SK-N-SH (cell line): ENCODE measurements around the gene CCL22. TPM values are rescaled to one million over a fixed set of nuclear protein-coding genes. Genes with fewer than 3 reads are reported as not detected.
A peak's percentile ranks its signal among the peaks of the same experiment; 100 is the strongest.

Source experiments
- ELF1 ChIP-seq: IDR thresholded peaks from 2 replicates; pipeline ENCODE4 v1.4.0; 2012
- EP300 ChIP-seq, 2 experiments: IDR thresholded peaks; 2 replicates each; pipeline versions ENCODE4 v1.4.0 to v1.6.1; 2012; ENCODE audit warnings: borderline replicate concordance in 1 of 2, low read depth in 1 of 2, low read length in 1 of 2
- EZH2phosphoT487 ChIP-seq: fragments of 200-600 bp; sonication (generic); IDR thresholded peaks from 2 replicates; pipeline ENCODE4 v1.6.1; 2017; ENCODE audit warnings: low read depth, mixed run types, mild to moderate bottlenecking, antibody characterized with exemption, moderate library complexity, borderline replicate concordance
- FOSL2 ChIP-seq: IDR thresholded peaks from 2 replicates; pipeline ENCODE4 v1.4.0; 2012; ENCODE audit warnings: low read depth, mild to moderate bottlenecking, moderate library complexity, borderline replicate concordance
- FOXM1 ChIP-seq: IDR thresholded peaks from 2 replicates; pipeline ENCODE4 v1.4.0; 2012; ENCODE audit warnings: low read depth, mild to moderate bottlenecking
- GABPA ChIP-seq: IDR thresholded peaks from 2 replicates; pipeline ENCODE4 v1.4.0; 2012; ENCODE audit warnings: low read depth, mild to moderate bottlenecking
- JUND ChIP-seq: IDR thresholded peaks from 2 replicates; pipeline ENCODE4 v1.4.0; 2012
- MAX ChIP-seq: IDR thresholded peaks from 2 replicates; pipeline ENCODE4 v1.4.0; 2012; ENCODE audit warnings: low read depth
- MEF2A ChIP-seq: IDR thresholded peaks from 2 replicates; pipeline ENCODE4 v1.4.0; 2012; ENCODE audit warnings: low read depth, borderline replicate concordance
- MXI1 ChIP-seq: IDR thresholded peaks from 2 replicates; pipeline ENCODE4 v1.6.1; 2012; ENCODE audit warnings: mild to moderate bottlenecking, low read depth, low read length, improper control_type of control experiment
- NRF1 ChIP-seq: IDR thresholded peaks from 2 replicates; pipeline ENCODE4 v1.6.1; 2012; ENCODE audit warnings: low read depth, mild to moderate bottlenecking, low read length
- PBX3 ChIP-seq: IDR thresholded peaks from 2 replicates; pipeline ENCODE4; 2012
- POLR2AphosphoS5 ChIP-seq: IDR thresholded peaks from 2 replicates; pipeline ENCODE4 v1.6.1; 2012; ENCODE audit warnings: low read depth, low read length
- RAD21 ChIP-seq: IDR thresholded peaks from 2 replicates; pipeline ENCODE4 v1.6.1; 2012; ENCODE audit warnings: mild to moderate bottlenecking, low read length
- RFX5 ChIP-seq: IDR thresholded peaks from 2 replicates; pipeline ENCODE4 v1.6.1; 2012; ENCODE audit warnings: mild to moderate bottlenecking, improper control_type of control experiment, low read length
- SMC3 ChIP-seq: IDR thresholded peaks from 2 replicates; pipeline ENCODE4 v1.6.1; 2012; ENCODE audit warnings: low read depth, low read length, improper control_type of control experiment
- TAF1 ChIP-seq: IDR thresholded peaks from 2 replicates; pipeline ENCODE4 v1.6.1; 2012; ENCODE audit warnings: low read depth, mild to moderate bottlenecking, low read length, moderate library complexity, borderline replicate concordance
- TCF12 ChIP-seq: IDR thresholded peaks from 2 replicates; pipeline ENCODE4 v1.4.0; 2012
- TEAD4 ChIP-seq: IDR thresholded peaks from 2 replicates; pipeline ENCODE4 v1.4.0; 2012; ENCODE audit warnings: mild to moderate bottlenecking, borderline replicate concordance; ENCODE audit not compliant: insufficient read depth
- YY1 ChIP-seq: IDR thresholded peaks from 2 replicates; pipeline ENCODE4 v1.4.0; 2012; ENCODE audit warnings: low read depth, mild to moderate bottlenecking
- polyA plus RNA-seq, 3 experiments: library from polyadenylated mRNA; depleted of rRNA; stranded (reverse); fragments of >200 nt; gene quantifications; 2 replicates each; pipeline ENCODE4 v1.2.3, GENCODE V29; 2012
- TF ChIP-seq, protein P1 (sequence below): IDR thresholded peaks from 2 replicates; pipeline ENCODE4 v1.6.1; 2012; ENCODE audit warnings: mild to moderate bottlenecking, low read depth, low read length, moderate library complexity

CCL22 gene
- polyA plus RNA-seq, 1 of the 3 experiments (the other 2 are of a cell fraction): not detected

GRCh38 chr16:57316390-57317017, 42.1 kb upstream of the CCL22 start (continued):
- TF ChIP-seq PBX3 (peak; percentile 41), MEF2A (no peak), RFX5 (no peak), EP300 (IDR thresholded peaks at IDR 0.05; ENCODE audit: borderline replicate concordance in 1 of 2, low read depth in 1 of 2, low read length in 1 of 2) (peak in 1 of 2 experiments; percentile 46; a peak in 1 of 4 replicates), ELF1 (0 out of 2 replicates have a peak, but pooled peaks have one; percentile 8), MXI1 (no peak), JUND (no peak; the same call in 1 of the 2 replicates), TAF1 (no peak), YY1 (no peak), FOSL2 (peak; percentile 83), FOXM1 (no peak), TCF12 (peak; percentile 60; the same call in 1 of the 2 replicates), NRF1 (no peak), RAD21 (no peak), EZH2phosphoT487 (no peak), TEAD4 (no peak), SMC3 (no peak), POLR2AphosphoS5 (no peak), GABPA (peak; percentile 28; the same call in 1 of the 2 replicates), MAX (no peak; the same call in 1 of the 2 replicates)
- TF ChIP-seq, protein P1, sequence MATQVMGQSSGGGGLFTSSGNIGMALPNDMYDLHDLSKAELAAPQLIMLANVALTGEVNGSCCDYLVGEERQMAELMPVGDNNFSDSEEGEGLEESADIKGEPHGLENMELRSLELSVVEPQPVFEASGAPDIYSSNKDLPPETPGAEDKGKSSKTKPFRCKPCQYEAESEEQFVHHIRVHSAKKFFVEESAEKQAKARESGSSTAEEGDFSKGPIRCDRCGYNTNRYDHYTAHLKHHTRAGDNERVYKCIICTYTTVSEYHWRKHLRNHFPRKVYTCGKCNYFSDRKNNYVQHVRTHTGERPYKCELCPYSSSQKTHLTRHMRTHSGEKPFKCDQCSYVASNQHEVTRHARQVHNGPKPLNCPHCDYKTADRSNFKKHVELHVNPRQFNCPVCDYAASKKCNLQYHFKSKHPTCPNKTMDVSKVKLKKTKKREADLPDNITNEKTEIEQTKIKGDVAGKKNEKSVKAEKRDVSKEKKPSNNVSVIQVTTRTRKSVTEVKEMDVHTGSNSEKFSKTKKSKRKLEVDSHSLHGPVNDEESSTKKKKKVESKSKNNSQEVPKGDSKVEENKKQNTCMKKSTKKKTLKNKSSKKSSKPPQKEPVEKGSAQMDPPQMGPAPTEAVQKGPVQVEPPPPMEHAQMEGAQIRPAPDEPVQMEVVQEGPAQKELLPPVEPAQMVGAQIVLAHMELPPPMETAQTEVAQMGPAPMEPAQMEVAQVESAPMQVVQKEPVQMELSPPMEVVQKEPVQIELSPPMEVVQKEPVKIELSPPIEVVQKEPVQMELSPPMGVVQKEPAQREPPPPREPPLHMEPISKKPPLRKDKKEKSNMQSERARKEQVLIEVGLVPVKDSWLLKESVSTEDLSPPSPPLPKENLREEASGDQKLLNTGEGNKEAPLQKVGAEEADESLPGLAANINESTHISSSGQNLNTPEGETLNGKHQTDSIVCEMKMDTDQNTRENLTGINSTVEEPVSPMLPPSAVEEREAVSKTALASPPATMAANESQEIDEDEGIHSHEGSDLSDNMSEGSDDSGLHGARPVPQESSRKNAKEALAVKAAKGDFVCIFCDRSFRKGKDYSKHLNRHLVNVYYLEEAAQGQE: no peak
